GM12878 (cell line): ENCODE measurements around the gene MS4A6A. TPM values are rescaled to one million over a fixed set of nuclear protein-coding genes. Genes with fewer than 3 reads are reported as not detected.

Source experiments
- CEBPZ ChIP-seq: fragments of 150-350 bp; IDR thresholded peaks from 2 replicates; pipeline ENCODE4 v1.6.1; 2016; ENCODE audit warnings: low read depth, low read length
- DPF2 ChIP-seq: fragments of 450-650 bp; IDR thresholded peaks from 2 replicates; pipeline ENCODE4 v1.6.1; 2017; ENCODE audit warnings: mild to moderate bottlenecking
- E2F8 ChIP-seq: fragments of 450-650 bp; IDR thresholded peaks from 2 replicates; pipeline ENCODE4 v1.6.1; 2018; ENCODE audit warnings: mild to moderate bottlenecking, low read depth, moderate library complexity; ENCODE audit not compliant: partially characterized antibody
- HDAC2 ChIP-seq: fragments of 200-600 bp; sonication (generic); IDR thresholded peaks from 2 replicates; pipeline ENCODE4 v1.6.1; 2017
- IKZF1 ChIP-seq: fragments of 450-650 bp; conservative IDR thresholded peaks from 2 replicates; pipeline ENCODE4 v1.6.1; 2017; ENCODE audit warnings: antibody characterized with exemption, mild to moderate bottlenecking
- JUNB ChIP-seq: IDR thresholded peaks from 2 replicates; pipeline ENCODE4 v1.6.1; 2016; ENCODE audit warnings: antibody characterized with exemption, mild to moderate bottlenecking
- MAX ChIP-seq: IDR thresholded peaks from 2 replicates; pipeline ENCODE4 v1.6.1; 2012; ENCODE audit warnings: low read depth, low read length, improper control_type of control experiment
- NR2F1 ChIP-seq: fragments of 450-650 bp; conservative IDR thresholded peaks from 2 replicates; pipeline ENCODE4 v1.6.1; 2017; ENCODE audit warnings: mild to moderate bottlenecking
- RELB ChIP-seq: fragments of 450-650 bp; IDR thresholded peaks from 2 replicates; pipeline ENCODE4 v1.6.1; 2017; ENCODE audit warnings: low read depth, mild to moderate bottlenecking, moderate library complexity
- polyA plus RNA-seq, 11 experiments: library from polyadenylated mRNA; depleted of rRNA in 4 of 11; unstranded in 6 of 11; stranded (reverse) in 5 of 11; fragments of >200 nt; fragmentation: Nextera tagmentation in 4 of 11; fragmentation: Illumina TruSeq in 1 of 11; extraction: Ambion mirVana in 4 of 11; extraction: Trizol in 1 of 11; gene quantifications; 1 replicate in 1 of 11; 2 replicates in 10 of 11; pipeline versions ENCODE4 v1.2.1 to v1.2.3, GENCODE V29; 2011 to 2016; ENCODE audit warnings: inconsistent platforms in 2 of 11, missing spikeins in 2 of 11, low read depth in 1 of 11
- total RNA-seq, 4 experiments: library from RNA; depleted of rRNA in 3 of 4; stranded (reverse); fragments of >200 nt in 3 of 4; fragmentation: Illumina TruSeq in 1 of 4; extraction: Trizol in 1 of 4; gene quantifications; 2 replicates each; pipeline versions ENCODE4 v1.2.1 to v1.2.3, GENCODE V29; 2013 to 2021

Gene MS4A6A
- total and polyA plus RNA-seq, 10 of the 15 experiments (the other 5 are each of a cell fraction or from before 2014, with no cell fraction given), result 0.75 to 30.7 (median 9.0) TPM

- TF ChIP-seq CEBPZ, result no peak
- TF ChIP-seq IKZF1, result no peak
- TF ChIP-seq E2F8, result no peak
- TF ChIP-seq RELB, result no peak
- no peak for TF ChIP-seq NR2F1
- no peak for TF ChIP-seq HDAC2
- TF ChIP-seq DPF2, result no peak
- TF ChIP-seq MAX, result no peak
- no peak for TF ChIP-seq JUNB
These were observed 815 bp upstream of the MS4A6A start (continued) for GRCh38 chr11:60183591-60184205.
